ENCODE measurements around the gene GAS2.

DNA sequence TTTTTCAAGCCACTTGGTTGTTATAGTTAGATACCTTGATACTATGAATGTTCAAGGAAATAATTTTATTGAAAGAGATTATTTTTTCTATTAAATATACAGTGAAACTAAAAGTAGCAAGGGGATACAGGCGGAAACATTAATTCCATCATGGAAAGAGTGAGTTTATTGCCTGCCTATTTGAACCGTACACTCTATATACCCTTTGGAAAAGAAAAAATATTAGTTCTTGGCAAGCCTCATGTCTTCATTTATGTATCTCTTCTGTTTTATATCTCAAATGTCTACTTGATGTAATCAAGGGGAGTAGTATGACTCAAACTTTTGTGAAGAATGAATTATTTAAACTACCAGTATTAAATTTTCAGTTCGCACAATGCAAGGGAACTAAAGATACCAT lies 54.0 kb downstream of the GAS2 start:
- TF ChIP-seq, protein P1, sequence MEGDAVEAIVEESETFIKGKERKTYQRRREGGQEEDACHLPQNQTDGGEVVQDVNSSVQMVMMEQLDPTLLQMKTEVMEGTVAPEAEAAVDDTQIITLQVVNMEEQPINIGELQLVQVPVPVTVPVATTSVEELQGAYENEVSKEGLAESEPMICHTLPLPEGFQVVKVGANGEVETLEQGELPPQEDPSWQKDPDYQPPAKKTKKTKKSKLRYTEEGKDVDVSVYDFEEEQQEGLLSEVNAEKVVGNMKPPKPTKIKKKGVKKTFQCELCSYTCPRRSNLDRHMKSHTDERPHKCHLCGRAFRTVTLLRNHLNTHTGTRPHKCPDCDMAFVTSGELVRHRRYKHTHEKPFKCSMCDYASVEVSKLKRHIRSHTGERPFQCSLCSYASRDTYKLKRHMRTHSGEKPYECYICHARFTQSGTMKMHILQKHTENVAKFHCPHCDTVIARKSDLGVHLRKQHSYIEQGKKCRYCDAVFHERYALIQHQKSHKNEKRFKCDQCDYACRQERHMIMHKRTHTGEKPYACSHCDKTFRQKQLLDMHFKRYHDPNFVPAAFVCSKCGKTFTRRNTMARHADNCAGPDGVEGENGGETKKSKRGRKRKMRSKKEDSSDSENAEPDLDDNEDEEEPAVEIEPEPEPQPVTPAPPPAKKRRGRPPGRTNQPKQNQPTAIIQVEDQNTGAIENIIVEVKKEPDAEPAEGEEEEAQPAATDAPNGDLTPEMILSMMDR (IDR thresholded peaks at IDR 0.05), result no peak
- TF ChIP-seq ZFX (IDR thresholded peaks at IDR 0.05; ENCODE audit: borderline replicate concordance), result no peak
